Lung (tissue), 12 donors: ENCODE measurements around the gene DPY19L1. TPM values are rescaled to one million over a fixed set of nuclear protein-coding genes. Genes with fewer than 3 reads are reported as not detected.
"Not testable (repeated sequence)": the region's sequence is repeated elsewhere in the genome, so short reads cannot be mapped to it uniquely, and the experiment has no call there.

Experiments used
- ATAC-seq: fragments of 200-7000 bp; cut with Tn5 transposase; one replicate; pipeline ENCODE4 v1.9.1; 2020; ENCODE audit warnings: moderate number of reproducible peaks; ENCODE audit not compliant: insufficient read depth, low FRiP score
- DNase-seq, 3 donors: peaks; one replicate each; pipeline ENCODE4 v3.0.0-alpha.2; 2013 to 2017
- H3K27ac ChIP-seq, 2 donors: one replicate each; pipeline ENCODE4 v1.5.1; 2013; ENCODE audit warnings: mild to moderate bottlenecking in 2 of 2, moderate library complexity in 2 of 2, control low read depth in 1 of 2, inconsistent platforms in 1 of 2, low read depth in 1 of 2, low read length in 1 of 2
- H3K27me3 ChIP-seq, 3 donors: one replicate each; pipeline ENCODE4 v1.5.1; 2013; ENCODE audit warnings: low read length in 2 of 3; ENCODE audit not compliant: control insufficient read depth in 3 of 3, insufficient read depth in 3 of 3
- H3K36me3 ChIP-seq, 4 donors: one replicate each; pipeline ENCODE4 v1.5.1; 2013; ENCODE audit warnings: low read length in 4 of 4, mild to moderate bottlenecking in 1 of 4, moderate library complexity in 1 of 4; ENCODE audit not compliant: control insufficient read depth in 4 of 4, insufficient read depth in 4 of 4
- H3K4me1 ChIP-seq, 5 donors: one replicate each; pipeline ENCODE4 v1.5.1; 2013; ENCODE audit warnings: low read length in 5 of 5, mild to moderate bottlenecking in 2 of 5, moderate library complexity in 1 of 5; ENCODE audit not compliant: control insufficient read depth in 5 of 5, insufficient read depth in 5 of 5
- H3K4me3 ChIP-seq: one replicate; pipeline ENCODE4 v1.5.1; 2013; ENCODE audit warnings: mild to moderate bottlenecking, control low read depth, moderate library complexity
- H3K9ac ChIP-seq, 2 donors: one replicate each; pipeline ENCODE4 v1.5.1; 2013; ENCODE audit warnings: low read length in 2 of 2, control low read depth in 1 of 2; ENCODE audit not compliant: insufficient read depth in 1 of 2
- H3K9me3 ChIP-seq, 4 donors: one replicate each; pipeline ENCODE4 v1.5.1; 2013; ENCODE audit warnings: low read length in 3 of 4, mild to moderate bottlenecking in 1 of 4, moderate library complexity in 1 of 4; ENCODE audit not compliant: control insufficient read depth in 4 of 4, insufficient read depth in 3 of 4
- WGBS, 2 donors: extraction: QIAGEN DNeasy Blood & Tissue Kit; methylation state at CpG; one replicate each; pipeline ENCODE4 v1.1.7; 2013; 5-methylcytosine and 5-hydroxymethylcytosine counted together
- polyA plus RNA-seq, 2 donors: library from polyadenylated mRNA; stranded (reverse); fragments of 200-250 nt; gene quantifications; one replicate each; pipeline ENCODE4 v1.2.1, GENCODE V29; 2013
- total RNA-seq, 2 donors: library from RNA; depleted of rRNA in 1 of 2; stranded (reverse); fragments of >200 nt in 1 of 2; gene quantifications; one replicate each; pipeline ENCODE4 v1.2.1, GENCODE V29; 2014 to 2021
- TF ChIP-seq, protein P1 (sequence below): IDR thresholded peaks from 2 replicates; pipeline ENCODE4 v1.5.1; 2012; ENCODE audit warnings: mild to moderate bottlenecking; ENCODE audit errors: control extremely low read depth, extremely low read depth
- donor health status: control.
- donor health status: control.
- donor health status: Bipolar disorder and iron deficiency.
- donor health status: healthy.
- donor health status: DM: yes; HTN: yes; CAD: no.

The DPY19L1 gene
- total and polyA plus RNA-seq, 4 donors = 10.4 to 83.3 (median 32.7) TPM

DNA sequence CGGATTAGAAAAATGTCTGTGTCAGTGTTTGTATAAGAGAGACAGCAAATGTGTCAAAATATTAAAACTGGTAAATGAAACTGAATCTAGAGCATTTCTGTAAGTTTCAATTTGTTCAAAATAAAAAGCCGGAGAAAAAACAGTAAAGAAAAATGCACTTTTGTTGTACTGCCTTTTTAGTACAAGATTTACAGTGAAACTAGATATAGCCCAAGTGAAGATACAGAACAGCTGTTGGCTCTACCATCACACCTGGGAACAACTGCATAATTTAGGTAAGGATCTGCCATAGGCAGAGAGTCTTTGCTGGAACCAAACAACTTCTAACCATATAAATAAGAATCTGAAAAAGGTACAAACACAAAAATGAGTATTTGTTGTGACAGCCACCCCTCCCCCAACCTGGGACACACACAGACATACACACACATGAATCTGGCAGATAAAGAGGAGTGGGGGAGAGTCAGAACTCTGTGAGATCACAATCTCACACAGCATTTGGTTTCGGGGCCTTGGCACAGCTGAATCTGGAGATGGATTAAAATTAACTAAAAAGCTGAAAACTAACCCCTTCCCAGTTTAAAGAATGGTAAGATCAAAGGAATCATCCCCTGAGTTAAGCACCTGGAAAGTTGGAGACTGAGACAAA lies 54.8 kb downstream of the DPY19L1 start:
- peaks cover 0 to 2% (median 0%) of the 10 kb centered on the region in 4 donors for H3K36me3 ChIP-seq
- peak in 1 of 3 donors; percentile 10 for DNase-seq
- no peaks in the 10 kb centered on the region for H3K4me1 ChIP-seq
- no peak overlapping the region for H3K4me3 ChIP-seq
- TF ChIP-seq, protein P1, sequence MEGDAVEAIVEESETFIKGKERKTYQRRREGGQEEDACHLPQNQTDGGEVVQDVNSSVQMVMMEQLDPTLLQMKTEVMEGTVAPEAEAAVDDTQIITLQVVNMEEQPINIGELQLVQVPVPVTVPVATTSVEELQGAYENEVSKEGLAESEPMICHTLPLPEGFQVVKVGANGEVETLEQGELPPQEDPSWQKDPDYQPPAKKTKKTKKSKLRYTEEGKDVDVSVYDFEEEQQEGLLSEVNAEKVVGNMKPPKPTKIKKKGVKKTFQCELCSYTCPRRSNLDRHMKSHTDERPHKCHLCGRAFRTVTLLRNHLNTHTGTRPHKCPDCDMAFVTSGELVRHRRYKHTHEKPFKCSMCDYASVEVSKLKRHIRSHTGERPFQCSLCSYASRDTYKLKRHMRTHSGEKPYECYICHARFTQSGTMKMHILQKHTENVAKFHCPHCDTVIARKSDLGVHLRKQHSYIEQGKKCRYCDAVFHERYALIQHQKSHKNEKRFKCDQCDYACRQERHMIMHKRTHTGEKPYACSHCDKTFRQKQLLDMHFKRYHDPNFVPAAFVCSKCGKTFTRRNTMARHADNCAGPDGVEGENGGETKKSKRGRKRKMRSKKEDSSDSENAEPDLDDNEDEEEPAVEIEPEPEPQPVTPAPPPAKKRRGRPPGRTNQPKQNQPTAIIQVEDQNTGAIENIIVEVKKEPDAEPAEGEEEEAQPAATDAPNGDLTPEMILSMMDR = no peak
- WGBS, 2 donors = 86 to 91% methylated on average over 3 of the region's 3 CpGs
- H3K27ac ChIP-seq = no peak overlapping the region
- H3K9me3 ChIP-seq = no peaks in the 10 kb centered on the region
- H3K27me3 ChIP-seq = no peaks in the 10 kb centered on the region
- no peak overlapping the region for H3K9ac ChIP-seq
- ATAC-seq = no peak

DNA sequence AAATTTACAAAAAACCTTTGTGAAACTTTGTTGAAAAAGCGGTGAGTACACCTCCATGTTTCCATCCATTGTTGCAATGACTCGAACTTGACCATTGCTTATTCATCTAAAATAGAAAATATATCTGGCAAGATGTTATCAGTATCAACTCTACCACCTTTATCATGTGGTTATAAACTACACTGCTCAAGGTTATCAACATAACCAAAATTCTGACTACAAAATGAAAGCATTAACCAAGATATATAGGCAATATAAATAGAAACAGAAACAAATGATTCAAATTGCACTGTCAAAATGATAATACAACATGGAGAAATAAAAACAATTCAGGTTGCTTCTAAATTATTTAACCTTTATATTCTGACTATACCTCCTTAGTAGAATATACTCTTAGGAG lies 58.2 kb downstream of the DPY19L1 start:
- H3K4me3 ChIP-seq, H3K9ac ChIP-seq, ATAC-seq, H3K4me1 ChIP-seq, H3K27ac ChIP-seq, DNase-seq, H3K36me3 ChIP-seq, H3K9me3 ChIP-seq, H3K27me3 ChIP-seq: not testable (repeated sequence)
- WGBS, 2 donors = 94 to 97% methylated on average over 2 of the region's 2 CpGs

DNA sequence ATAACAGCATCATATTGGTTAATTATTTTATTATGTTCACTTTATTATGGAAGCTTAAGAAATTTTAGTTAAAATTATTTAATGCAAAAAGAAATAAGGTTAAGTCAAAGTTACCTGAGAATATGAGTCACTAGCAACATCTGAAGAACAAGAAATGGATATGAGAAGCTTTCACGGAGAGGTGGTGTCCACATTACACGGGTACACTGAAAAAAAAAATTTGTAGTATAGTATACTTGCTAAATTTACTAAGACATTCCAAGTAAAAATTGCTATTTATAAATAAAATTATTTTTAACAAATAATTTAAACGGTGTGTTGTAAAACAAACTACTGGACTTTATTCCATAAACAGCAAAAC lies 63.9 kb downstream of the DPY19L1 start:
- peaks cover 0 to 3% (median 0%) of the 10 kb centered on the region in 5 donors for H3K4me1 ChIP-seq
- H3K9me3 ChIP-seq = peaks cover 0 to 3% (median 1%) of the 10 kb centered on the region in 4 donors
- H3K9ac ChIP-seq = no peak overlapping the region
- TF ChIP-seq, protein P1 = no peak
- peaks cover 6 to 13% (median 9%) of the 10 kb centered on the region in 4 donors for H3K36me3 ChIP-seq
- H3K27me3 ChIP-seq = no peaks in the 10 kb centered on the region
- DNase-seq (no peak), ATAC-seq (no peak)
- no peak overlapping the region for H3K4me3 ChIP-seq
- 97 to 99% methylated on average over 3 of the region's 3 CpGs for WGBS, 2 donors
- no peak overlapping the region for H3K27ac ChIP-seq

DNA sequence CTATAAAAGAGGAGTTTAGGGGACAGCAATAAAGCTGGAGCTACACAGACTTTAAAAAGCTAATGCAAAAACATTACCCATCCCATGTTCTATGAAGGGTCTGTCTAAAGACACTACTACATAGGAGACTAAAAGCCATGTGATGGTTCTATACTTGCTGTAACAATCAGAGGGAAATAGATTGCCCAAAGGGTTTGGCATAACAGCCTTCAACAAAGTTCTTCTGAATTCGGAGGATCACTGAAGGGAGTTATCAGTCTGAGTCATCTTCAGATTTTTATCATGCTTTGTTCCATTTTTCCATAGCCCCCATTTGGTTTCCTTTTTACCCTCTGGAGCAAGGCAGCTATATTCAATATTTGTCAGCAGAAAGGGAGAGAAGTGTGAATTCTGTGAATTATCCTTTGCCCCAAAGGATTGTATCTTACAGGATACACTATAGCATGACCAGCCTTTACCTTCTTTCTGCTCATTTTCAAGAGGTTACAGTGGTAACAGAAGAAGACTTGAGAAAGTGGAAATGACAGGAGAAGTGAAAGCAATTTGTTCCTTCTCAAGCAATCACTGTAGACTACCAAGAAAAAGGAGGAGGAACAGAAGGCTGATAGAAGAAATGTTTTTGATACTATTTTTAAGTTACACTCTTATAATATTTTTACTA lies 64.4 kb downstream of the DPY19L1 start:
- H3K9ac ChIP-seq, H3K27ac ChIP-seq, ATAC-seq, DNase-seq, H3K9me3 ChIP-seq, H3K4me1 ChIP-seq, H3K27me3 ChIP-seq, H3K4me3 ChIP-seq: not testable (repeated sequence)
- H3K36me3 ChIP-seq = peaks cover 6 to 13% (median 9%) of the 10 kb centered on the region in 4 donors
- WGBS, 2 donors = 75 to 91% methylated on average over 1 of the region's 1 CpG

DNA sequence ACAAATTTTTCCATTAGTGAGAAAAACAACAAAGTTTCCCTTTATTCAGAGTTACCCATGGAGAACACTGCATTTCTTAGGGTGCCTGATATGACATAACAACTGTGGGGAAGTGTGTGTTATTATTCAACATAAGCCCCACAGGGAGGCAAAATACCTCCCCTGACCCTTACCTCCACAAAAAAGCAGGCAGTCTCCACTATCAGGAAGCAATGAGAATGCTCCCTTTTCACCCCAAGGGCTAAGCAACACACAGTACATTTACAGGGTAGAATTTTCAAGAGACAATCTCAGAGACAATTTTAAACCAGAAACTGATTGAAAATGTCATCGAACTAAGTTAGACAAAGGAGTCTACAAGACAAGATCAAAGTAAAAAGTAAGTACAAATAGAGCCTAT lies 69.5 kb downstream of the DPY19L1 start:
- not testable (repeated sequence) for H3K9ac ChIP-seq, ATAC-seq, H3K4me3 ChIP-seq, H3K4me1 ChIP-seq, H3K27me3 ChIP-seq, H3K9me3 ChIP-seq, DNase-seq, H3K27ac ChIP-seq
- no CpG with 5 or more reads among the region's 1 CpG for WGBS, 2 donors
- peaks cover 6 to 10% (median 8%) of the 10 kb centered on the region in 4 donors for H3K36me3 ChIP-seq

DNA sequence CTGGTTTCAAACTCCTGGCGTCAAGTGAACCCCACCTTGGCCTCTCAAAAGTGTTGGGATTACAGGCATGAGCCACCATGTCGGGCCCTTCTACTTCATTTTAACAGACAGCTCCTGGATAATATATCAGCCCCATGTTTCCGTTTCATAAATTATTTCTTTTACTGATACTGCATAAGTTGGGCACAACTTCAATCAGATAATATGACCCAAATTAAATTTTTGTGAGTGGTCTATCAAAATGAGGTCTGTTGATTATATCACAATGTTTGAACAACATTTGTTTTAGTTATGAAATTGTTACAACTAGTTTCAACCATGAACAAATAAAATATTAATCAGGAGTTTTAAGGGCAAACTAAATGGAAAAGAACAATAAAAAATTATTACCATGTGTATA lies 70.8 kb downstream of the DPY19L1 start:
- not testable (repeated sequence) for H3K27ac ChIP-seq, H3K4me1 ChIP-seq, DNase-seq, H3K4me3 ChIP-seq, H3K27me3 ChIP-seq, H3K9me3 ChIP-seq, ATAC-seq, H3K36me3 ChIP-seq, H3K9ac ChIP-seq
- 95 to 98% methylated on average over 3 of the region's 3 CpGs for WGBS, 2 donors
